Skeletal muscle tissue (tissue), 4 donors: ENCODE measurements around the gene OXA1L. TPM values are rescaled to one million over a fixed set of nuclear protein-coding genes. Genes with fewer than 3 reads are reported as not detected.
"Not testable (repeated sequence)": the region's sequence is repeated elsewhere in the genome, so short reads cannot be mapped to it uniquely, and the experiment has no call there.

Source experiments
- H3K27ac ChIP-seq: one replicate; pipeline ENCODE4 v1.7.0; 2013; ENCODE audit warnings: mild to moderate bottlenecking, low read depth, low read length, inconsistent platforms
- H3K27me3 ChIP-seq, 3 donors: one replicate each; pipeline ENCODE4 v1.7.0; 2013; ENCODE audit warnings: low read length in 3 of 3; ENCODE audit not compliant: control insufficient read depth in 3 of 3, insufficient read depth in 3 of 3
- H3K36me3 ChIP-seq, 3 donors: one replicate each; pipeline ENCODE4 v1.7.0; 2013; ENCODE audit warnings: low read length in 3 of 3; ENCODE audit not compliant: control insufficient read depth in 3 of 3, insufficient read depth in 3 of 3
- H3K4me1 ChIP-seq, 3 donors: one replicate each; pipeline ENCODE4 v1.7.0; 2013; ENCODE audit warnings: low read length in 3 of 3, mild to moderate bottlenecking in 3 of 3; ENCODE audit not compliant: control insufficient read depth in 3 of 3, insufficient read depth in 3 of 3
- H3K4me3 ChIP-seq, 3 donors: one replicate each; pipeline ENCODE4 v1.7.0; 2013; ENCODE audit warnings: low read length in 3 of 3
- H3K9ac ChIP-seq, 3 donors: one replicate each; pipeline ENCODE4 v1.7.0; 2013; ENCODE audit warnings: low read length in 3 of 3, mild to moderate bottlenecking in 3 of 3, moderate library complexity in 2 of 3, low read depth in 1 of 3
- H3K9me3 ChIP-seq, 3 donors: one replicate each; pipeline ENCODE4 v1.7.0; 2013; ENCODE audit warnings: low read length in 3 of 3; ENCODE audit not compliant: control insufficient read depth in 3 of 3
- total RNA-seq: library from RNA; depleted of rRNA; stranded (reverse); fragments of >200 nt; gene quantifications from one replicate; pipeline ENCODE4 v1.2.3, GENCODE V29; 2014
- donor health status: Osteomylitis.

The OXA1L gene
- 79.9 TPM for total RNA-seq

DNA sequence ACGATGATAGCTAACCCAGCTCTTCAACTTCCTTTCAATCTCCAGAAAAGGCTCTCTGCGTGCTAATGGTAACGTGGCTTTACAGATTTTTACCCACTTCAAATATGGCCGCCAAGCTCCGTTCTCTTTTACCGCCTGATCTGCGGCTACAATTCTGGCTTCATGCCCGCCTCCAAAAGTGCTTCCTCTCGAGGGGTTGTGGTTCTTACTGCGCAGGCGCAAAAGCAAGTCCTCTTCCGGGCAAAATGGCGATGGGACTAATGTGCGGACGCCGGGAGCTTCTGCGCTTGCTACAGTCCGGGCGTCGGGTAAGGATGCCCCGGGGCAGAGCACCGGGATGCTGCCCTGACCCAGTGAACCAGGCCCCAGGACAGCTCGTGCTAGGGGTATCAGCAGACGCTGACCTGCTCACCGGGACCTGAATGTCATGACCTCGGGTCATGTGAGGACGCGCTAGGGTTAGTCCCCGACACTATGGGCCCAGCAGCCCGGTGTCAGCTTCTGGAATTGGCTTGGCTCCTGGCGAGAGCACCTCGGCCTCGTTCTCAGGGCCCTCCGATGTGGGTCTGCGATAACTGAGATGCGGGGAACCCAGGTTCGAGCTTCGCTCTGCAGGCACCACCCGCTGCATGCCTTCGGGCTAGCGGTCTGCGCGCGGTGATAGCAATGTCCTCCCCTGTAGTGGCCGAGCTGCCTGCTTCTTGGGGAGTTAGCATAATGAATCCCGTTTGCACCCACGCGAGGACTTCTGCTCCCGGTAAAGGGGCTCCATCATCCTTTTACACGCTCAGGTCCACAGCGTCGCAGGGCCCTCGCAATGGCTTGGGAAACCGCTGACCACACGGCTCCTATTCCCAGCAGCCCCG is at the start of gene OXA1L:
Gene OXA1L (plus strand): TSS at position 232 of the 866 bp plus-strand sequence. CDS start 14 bp downstream, at position 246.
- H3K36me3 ChIP-seq: peaks cover 28 to 35% (median 29%) of the 10 kb centered on the region in 3 donors
- H3K27me3 ChIP-seq: no peaks in the 10 kb centered on the region
- peak within 1 kb of the TSS; percentile 79 for H3K27ac ChIP-seq
- H3K4me3 ChIP-seq: peak within 1 kb of the TSS; percentile 96 to 99 (median 98)
- peaks cover 17 to 23% (median 20%) of the 10 kb centered on the region in 3 donors for H3K4me1 ChIP-seq
- H3K9ac ChIP-seq: peak within 1 kb of the TSS; percentile 89 to 95 (median 94)
- H3K9me3 ChIP-seq: no peaks in the 10 kb centered on the region

DNA sequence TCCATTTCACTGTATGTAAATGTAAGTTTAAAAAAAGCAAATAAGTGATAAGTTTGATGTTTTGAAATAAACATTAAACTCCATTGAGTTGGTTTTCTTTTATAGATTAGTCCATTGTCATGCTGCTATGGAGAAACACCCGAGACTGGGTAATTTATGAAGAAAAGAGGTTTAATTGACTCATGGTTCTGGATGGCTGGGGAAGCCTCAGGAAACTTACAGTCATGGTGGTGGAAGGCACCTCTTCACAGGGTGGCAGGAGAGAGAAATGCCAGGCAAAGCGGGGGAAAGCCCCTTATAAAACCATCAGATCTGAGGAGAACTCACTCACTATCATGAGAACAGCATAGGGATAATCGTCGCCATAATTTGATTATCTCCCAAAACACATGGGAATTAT is 48.4 kb upstream of the OXA1L start:
- Histone ChIP-seq H3K9me3 (peaks cover 0 to 4% (median 0%) of the 10 kb centered on the region in 3 donors), H3K4me1 (peaks cover 0 to 3% (median 0%) of the 10 kb centered on the region in 3 donors), H3K9ac (no peak overlapping the region), H3K27me3 (peaks cover 0 to 15% (median 3%) of the 10 kb centered on the region in 3 donors), H3K27ac (no peak overlapping the region), H3K36me3 (no peaks in the 10 kb centered on the region), H3K4me3 (no peak overlapping the region)

DNA sequence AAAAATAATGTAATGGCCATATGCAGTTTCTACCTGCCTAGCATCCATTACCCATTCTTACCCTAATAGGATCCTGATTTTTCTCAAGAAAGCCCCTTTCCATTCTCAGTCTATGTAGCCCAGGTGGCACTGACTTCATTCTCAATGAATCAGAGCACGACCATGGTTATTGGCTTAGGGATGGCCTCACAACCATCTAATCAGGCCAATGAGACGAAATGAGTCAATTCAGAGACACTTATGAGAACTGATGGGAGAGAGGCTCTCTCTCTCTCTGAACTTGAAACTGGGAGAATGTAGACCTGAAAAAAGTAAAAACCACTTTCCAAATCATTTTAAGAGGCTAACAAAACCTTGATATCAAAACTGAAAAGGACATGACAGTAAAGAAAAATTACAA is 45.3 kb upstream of the OXA1L start:
- Histone ChIP-seq H3K4me3 (no peak overlapping the region), H3K4me1 (no peaks in the 10 kb centered on the region), H3K36me3 (no peaks in the 10 kb centered on the region), H3K27me3 (peaks cover 0 to 3% (median 3%) of the 10 kb centered on the region in 3 donors), H3K9me3 (peaks cover 0 to 4% (median 0%) of the 10 kb centered on the region in 3 donors), H3K27ac (no peak overlapping the region), H3K9ac (no peak overlapping the region)

DNA sequence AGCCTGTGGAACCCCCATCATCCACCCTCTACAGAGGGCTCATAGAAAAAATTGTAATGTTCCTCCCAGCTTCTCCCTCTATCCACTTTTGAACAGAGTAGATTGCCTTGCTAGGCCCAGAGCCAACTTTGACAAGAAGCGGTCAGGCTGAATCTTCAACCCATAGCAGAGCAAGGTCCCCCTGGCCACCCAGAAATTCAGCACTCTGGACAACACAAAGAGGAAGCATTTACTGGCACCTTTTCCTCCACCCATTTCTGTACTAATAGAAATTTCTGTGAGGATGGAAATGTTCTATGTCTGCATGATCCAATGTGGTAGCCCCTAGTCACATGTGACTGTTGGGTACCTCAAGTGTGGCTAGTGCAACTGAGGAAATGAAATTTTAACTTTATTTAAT is 42.7 kb upstream of the OXA1L start:
- Histone ChIP-seq H3K4me1 (no peaks in the 10 kb centered on the region), H3K27ac (no peak overlapping the region), H3K9ac (no peak overlapping the region), H3K4me3 (no peak overlapping the region), H3K27me3 (peaks cover 0 to 3% (median 3%) of the 10 kb centered on the region in 3 donors), H3K9me3 (peaks cover 0 to 4% (median 2%) of the 10 kb centered on the region in 3 donors), H3K36me3 (no peaks in the 10 kb centered on the region)

DNA sequence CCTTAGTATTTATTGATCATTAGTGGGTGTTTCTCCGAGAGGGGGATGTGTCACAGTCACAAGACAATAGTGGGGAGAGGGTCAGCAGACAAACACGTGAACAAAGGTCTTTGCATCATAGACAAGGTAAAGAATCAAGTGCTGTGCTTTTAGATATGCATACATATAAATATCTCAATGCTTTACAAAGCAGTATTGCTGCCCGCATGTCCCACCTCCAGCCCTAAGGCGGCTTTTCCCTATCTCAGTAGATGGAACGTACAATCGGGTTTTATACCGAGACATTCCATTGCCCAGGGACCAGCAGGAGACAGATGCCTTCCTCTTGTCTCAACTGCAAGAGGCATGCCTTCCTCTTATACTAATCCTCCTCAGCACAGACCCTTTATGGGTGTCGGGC is 41.6 kb upstream of the OXA1L start:
- not testable (repeated sequence) for H3K36me3 ChIP-seq, H3K9me3 ChIP-seq, H3K4me1 ChIP-seq, H3K9ac ChIP-seq, H3K27ac ChIP-seq, H3K4me3 ChIP-seq, H3K27me3 ChIP-seq

DNA sequence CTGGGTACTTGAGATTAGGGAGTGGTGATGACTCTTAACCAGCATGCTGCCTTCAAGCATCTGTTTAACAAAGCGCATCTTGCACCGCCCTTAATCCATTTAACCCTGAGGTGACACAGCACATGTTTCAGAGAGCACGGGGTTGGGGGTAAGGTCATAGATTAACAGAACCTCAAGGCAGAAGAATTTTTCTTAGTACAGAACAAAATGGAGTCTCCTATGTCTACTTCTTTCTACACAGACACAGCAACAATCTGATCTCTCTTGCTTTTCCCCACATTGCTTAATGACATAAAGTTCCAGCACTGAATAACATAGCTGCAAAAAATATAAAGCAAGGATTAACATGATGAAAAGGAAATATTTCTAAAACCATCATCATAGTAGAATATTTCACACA is 41.1 kb upstream of the OXA1L start:
- not testable (repeated sequence) for H3K4me1 ChIP-seq, H3K27me3 ChIP-seq, H3K4me3 ChIP-seq, H3K36me3 ChIP-seq, H3K9ac ChIP-seq, H3K9me3 ChIP-seq, H3K27ac ChIP-seq

DNA sequence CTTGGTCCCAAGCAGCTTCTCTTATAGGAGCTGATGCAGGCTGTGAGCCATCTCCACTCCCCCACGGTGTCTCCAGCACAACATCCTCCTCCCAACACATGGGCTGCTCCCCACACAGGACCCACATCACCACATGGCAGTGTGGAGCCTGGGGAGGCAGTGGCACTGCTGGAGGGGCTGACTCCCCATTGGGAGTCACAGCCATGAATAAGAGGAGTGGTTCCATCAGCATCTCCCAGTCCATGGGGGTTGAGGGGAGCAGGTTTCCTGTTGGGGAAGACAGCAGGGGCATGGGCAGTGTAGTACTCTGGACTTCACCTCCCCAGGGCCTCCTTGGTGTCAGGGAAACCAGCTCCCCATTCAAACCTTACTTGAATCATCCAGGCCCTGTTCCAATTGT is 40.5 kb upstream of the OXA1L start:
- Histone ChIP-seq H3K27me3 (peaks cover 0 to 3% (median 3%) of the 10 kb centered on the region in 3 donors), H3K9ac (no peak overlapping the region), H3K36me3 (no peaks in the 10 kb centered on the region), H3K4me1 (no peaks in the 10 kb centered on the region), H3K27ac (no peak overlapping the region), H3K4me3 (no peak overlapping the region), H3K9me3 (peaks cover 0 to 4% (median 2%) of the 10 kb centered on the region in 3 donors)

DNA sequence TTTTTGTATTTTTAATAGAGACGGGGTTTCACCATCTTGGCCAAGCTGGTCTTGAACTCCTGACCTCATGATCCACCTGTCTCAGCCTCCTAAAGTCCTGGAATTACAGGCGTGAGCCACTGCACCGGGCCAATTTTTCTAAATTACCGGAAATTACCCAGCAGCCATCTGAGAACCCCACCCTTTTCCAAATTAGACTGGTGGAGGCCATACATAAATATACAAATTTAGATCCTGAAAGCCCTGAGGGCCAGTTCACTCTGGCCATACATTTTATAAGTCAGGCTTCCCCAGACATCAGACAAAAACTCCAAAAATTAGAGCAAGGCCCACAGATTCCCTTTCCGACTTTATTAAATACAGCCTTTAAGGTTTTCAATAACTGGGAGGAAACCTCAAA is 34.4 kb upstream of the OXA1L start:
- not testable (repeated sequence) for H3K4me1 ChIP-seq, H3K27me3 ChIP-seq, H3K9ac ChIP-seq, H3K4me3 ChIP-seq, H3K9me3 ChIP-seq, H3K27ac ChIP-seq, H3K36me3 ChIP-seq

DNA sequence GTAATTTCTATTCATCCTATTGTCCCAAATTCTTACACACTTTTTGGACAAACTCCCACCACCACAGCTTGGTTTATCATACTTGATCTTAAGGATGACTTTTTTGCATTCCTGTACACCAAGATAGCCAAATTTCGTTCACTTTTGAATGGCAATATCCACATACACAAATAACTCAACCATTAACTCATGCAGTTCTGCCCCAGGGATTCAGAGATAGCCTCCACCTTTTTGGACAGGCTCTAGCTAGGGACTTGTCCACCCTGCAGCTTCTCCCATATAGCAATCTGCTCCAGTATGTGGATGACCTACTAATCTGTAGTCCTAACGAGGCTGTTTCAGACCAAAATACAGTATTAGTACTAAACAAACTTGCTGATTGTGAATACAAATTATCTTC is 32.7 kb upstream of the OXA1L start:
- H3K9ac ChIP-seq: no peak overlapping the region
- H3K27me3 ChIP-seq: no peaks in the 10 kb centered on the region
- H3K9me3 ChIP-seq: no peaks in the 10 kb centered on the region
- H3K4me1 ChIP-seq: no peaks in the 10 kb centered on the region
- H3K4me3 ChIP-seq: no peak overlapping the region
- no peak overlapping the region for H3K27ac ChIP-seq
- H3K36me3 ChIP-seq: no peaks in the 10 kb centered on the region

DNA sequence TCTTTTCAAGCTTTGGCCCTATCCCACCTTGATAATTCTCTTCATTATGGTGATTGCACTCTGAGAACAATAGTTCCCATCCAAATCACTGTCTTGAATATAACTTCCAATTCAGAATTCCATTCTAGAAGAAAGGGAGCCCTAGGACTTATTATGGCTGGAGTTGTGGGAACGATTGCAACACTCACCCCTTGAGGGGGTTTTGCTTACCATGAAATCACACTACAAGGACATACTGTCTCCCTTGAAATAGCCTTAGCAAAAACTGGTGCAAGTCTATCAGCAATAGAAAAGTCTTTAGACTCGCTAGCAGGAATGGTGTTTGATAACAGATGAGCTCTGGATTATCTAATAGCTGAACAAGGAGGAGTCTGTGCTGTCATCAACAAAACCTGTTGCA is 31.4 kb upstream of the OXA1L start:
- Histone ChIP-seq H3K27ac (no peak overlapping the region), H3K36me3 (no peaks in the 10 kb centered on the region), H3K9ac (no peak overlapping the region), H3K4me3 (no peak overlapping the region), H3K4me1 (no peaks in the 10 kb centered on the region), H3K27me3 (no peaks in the 10 kb centered on the region), H3K9me3 (no peaks in the 10 kb centered on the region)
